C4-2B (cell line): Measurements from ENCODE around the gene MAP7D2.
A peak's percentile ranks its signal among the peaks of the same experiment; 100 is the strongest.

Source experiments
- H3K27ac ChIP-seq: fragments of 450-650 bp; 2 replicates; pipeline ENCODE4 v1.5.1; 2017
- ZFX ChIP-seq: fragments of 450-650 bp; IDR thresholded peaks from 2 replicates; pipeline ENCODE4 v1.6.1; 2017
- TF ChIP-seq, protein P1 (sequence below): fragments of 450-650 bp; conservative IDR thresholded peaks from 2 replicates; pipeline ENCODE4 v1.5.1; 2017; ENCODE audit warnings: mild to moderate bottlenecking

The MAP7D2 gene

GRCh38 chrX:19990151-19990555, 126.6 kb downstream of the MAP7D2 start:
- no peak for TF ChIP-seq ZFX
- TF ChIP-seq, protein P1, sequence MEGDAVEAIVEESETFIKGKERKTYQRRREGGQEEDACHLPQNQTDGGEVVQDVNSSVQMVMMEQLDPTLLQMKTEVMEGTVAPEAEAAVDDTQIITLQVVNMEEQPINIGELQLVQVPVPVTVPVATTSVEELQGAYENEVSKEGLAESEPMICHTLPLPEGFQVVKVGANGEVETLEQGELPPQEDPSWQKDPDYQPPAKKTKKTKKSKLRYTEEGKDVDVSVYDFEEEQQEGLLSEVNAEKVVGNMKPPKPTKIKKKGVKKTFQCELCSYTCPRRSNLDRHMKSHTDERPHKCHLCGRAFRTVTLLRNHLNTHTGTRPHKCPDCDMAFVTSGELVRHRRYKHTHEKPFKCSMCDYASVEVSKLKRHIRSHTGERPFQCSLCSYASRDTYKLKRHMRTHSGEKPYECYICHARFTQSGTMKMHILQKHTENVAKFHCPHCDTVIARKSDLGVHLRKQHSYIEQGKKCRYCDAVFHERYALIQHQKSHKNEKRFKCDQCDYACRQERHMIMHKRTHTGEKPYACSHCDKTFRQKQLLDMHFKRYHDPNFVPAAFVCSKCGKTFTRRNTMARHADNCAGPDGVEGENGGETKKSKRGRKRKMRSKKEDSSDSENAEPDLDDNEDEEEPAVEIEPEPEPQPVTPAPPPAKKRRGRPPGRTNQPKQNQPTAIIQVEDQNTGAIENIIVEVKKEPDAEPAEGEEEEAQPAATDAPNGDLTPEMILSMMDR: no peak
- H3K27ac ChIP-seq: peak overlapping the region; percentile 69

DNA sequence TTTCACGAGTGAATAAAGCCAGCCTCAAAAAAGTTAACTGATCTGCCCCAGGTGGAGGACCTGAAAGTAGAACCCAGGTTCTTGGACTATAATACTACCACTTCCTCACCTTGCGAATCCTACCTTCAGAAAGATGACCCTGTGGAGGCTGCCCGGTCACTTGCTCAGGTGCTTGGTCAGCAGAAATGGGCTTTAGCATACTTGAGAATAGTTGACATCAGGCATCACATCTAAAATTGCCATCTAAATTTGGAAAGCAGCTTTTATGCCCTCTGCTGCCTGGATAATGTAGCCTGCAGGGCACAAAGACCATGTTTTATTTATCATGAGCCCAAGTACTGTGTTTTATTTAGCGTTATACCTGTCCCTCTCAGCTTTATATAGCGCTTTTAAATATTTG, 128.9 kb downstream of the MAP7D2 start:
- no peak overlapping the region for H3K27ac ChIP-seq
- TF ChIP-seq, protein P1: no peak; the same call in 1 of the 2 replicates
- TF ChIP-seq ZFX: no peak

GRCh38 chrX:19986531-19986930, 130.2 kb downstream of the MAP7D2 start:
- no peak overlapping the region for H3K27ac ChIP-seq
- TF ChIP-seq ZFX: no peak
- TF ChIP-seq, protein P1: no peak

DNA sequence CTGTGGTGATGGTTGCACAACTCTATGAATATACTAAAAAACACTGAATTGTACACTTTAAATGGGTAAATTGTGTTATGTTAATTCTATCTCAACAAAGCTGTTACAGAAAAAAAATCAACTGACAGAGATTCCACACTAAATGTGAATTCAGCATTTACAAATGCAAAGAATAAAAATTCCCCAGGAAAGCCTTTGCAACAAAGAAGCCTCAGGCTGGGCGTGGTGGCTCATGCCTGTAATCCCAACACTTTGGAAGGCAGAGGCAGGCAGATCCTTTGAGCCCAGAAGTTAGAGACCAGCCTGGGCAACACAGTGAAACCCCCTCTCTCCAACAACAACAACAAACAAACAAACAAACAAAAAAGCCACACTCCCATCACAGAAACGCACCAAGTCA, 134.8 kb downstream of the MAP7D2 start:
- H3K27ac ChIP-seq: no peak overlapping the region

DNA sequence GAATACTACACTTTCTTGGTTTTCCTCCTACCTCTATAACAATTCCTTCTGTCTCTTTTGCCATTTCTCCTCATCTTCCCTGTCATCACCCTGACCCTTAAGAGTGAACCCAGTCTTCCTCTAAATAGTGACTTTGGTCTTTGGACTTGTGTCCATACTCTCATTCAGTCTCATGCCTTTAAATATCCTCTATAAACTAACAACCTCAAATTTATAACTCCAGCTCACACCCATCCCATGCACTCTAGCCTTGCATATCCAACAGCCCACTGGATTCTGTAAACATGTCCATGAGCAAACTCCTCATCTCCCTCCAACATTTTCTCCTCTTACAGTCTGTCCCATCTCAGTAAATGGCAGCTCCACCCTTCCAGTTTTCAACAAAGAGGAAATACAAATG, 140.9 kb downstream of the MAP7D2 start:
- no peak for TF ChIP-seq ZFX
- TF ChIP-seq, protein P1: no peak
- H3K27ac ChIP-seq: no peak overlapping the region

More for the DNA sequence above, 134.8 kb downstream of the MAP7D2 start:
- no peak for TF ChIP-seq ZFX
- TF ChIP-seq, protein P1: no peak

DNA sequence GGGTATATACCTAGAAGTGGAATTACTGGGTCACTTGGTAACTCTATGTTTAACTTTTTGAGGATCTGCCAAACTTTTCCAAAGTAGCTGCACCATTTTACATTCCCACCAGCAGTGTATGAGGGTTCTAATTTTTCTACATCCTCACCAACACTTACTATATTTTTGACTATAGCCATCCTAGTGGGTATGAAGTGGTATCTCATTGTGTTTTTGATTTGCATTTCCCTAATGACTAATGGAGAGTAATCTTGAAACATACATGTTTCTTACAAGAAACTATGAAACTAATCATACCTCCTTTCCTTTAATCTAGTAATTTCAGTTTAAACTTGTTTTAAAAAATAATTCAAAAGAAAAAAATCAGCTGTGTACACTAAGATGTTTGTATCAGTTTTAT, 143.7 kb downstream of the MAP7D2 start:
- TF ChIP-seq ZFX: no peak
- TF ChIP-seq, protein P1: no peak

DNA sequence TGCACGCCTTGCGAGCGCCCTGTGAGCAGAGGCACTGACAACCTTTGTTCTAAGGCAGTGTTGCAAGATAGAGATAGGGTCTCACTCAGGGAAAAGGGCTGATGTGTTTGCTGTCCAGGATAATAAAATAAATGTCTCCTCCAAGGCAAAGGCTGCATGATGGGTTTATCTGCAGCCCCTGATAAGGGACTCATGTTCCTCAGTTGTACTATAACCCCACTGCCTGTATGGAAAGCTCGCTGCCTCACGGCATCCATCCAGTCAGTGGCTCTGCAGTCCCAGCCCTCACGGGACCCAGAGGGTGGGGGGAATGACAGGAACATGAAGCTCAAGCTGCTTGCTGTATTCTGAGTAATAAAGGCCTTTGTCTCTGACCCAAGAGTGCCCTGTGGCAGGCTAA, 148.4 kb downstream of the MAP7D2 start:
- no peak overlapping the region for H3K27ac ChIP-seq
- TF ChIP-seq ZFX: no peak
- TF ChIP-seq, protein P1: no peak

More for the DNA sequence above, 143.7 kb downstream of the MAP7D2 start:
- no peak overlapping the region for H3K27ac ChIP-seq
